HepG2 (cell line): ENCODE results near the gene CBX2. TPM values are rescaled to one million over a fixed set of nuclear protein-coding genes. Genes with fewer than 3 reads are reported as not detected.

Experiments
- AGO2 ChIP-seq: fragments of 200-400 bp; formaldehyde crosslinking; optimal IDR thresholded peaks from 2 replicates; pipeline ENCODE3; 2017; ENCODE audit warnings: mild to moderate bottlenecking, low read depth, low read length, moderate library complexity
- BORCS8-MEF2B ChIP-seq: sonication (generic); formaldehyde crosslinking; IDR thresholded peaks from 2 replicates; pipeline ENCODE4 v1.8.0; 2022; ENCODE audit warnings: mild to moderate bottlenecking, missing genetic modification reagents
- CHCHD3 ChIP-seq: sonication (generic); formaldehyde crosslinking; IDR thresholded peaks from 2 replicates; pipeline ENCODE4 v1.8.0; 2022; ENCODE audit warnings: mild to moderate bottlenecking, missing genetic modification reagents, moderate library complexity
- CREBL2 ChIP-seq: sonication (generic); formaldehyde crosslinking; IDR thresholded peaks from 2 replicates; pipeline ENCODE4 v1.8.1; 2023; ENCODE audit warnings: missing genetic modification reagents, mild to moderate bottlenecking, borderline replicate concordance
- ETS1 ChIP-seq: sonication (generic); formaldehyde crosslinking; IDR thresholded peaks from 2 replicates; pipeline ENCODE4 v1.4.0; 2020; ENCODE audit warnings: missing genetic modification reagents
- FIP1L1 ChIP-seq: fragments of 200-400 bp; formaldehyde crosslinking; IDR thresholded peaks from 2 replicates; pipeline ENCODE4 v1.6.1; 2018; ENCODE audit warnings: low read depth, mild to moderate bottlenecking, low read length, moderate library complexity, borderline replicate concordance; ENCODE audit not compliant: insufficient read depth
- FOSL1 ChIP-seq: sonication (generic); formaldehyde crosslinking; IDR thresholded peaks from 2 replicates; pipeline ENCODE4 v1.9.0; 2021; ENCODE audit warnings: missing genetic modification reagents, borderline replicate concordance
- GPBP1L1 ChIP-seq: sonication (generic); formaldehyde crosslinking; IDR thresholded peaks from 2 replicates; pipeline ENCODE4 v1.5.0; 2020; ENCODE audit warnings: mild to moderate bottlenecking, missing genetic modification reagents
- HMG20A ChIP-seq: IDR thresholded peaks from 2 replicates; pipeline ENCODE4 v1.6.1; 2016; ENCODE audit warnings: borderline replicate concordance
- JUNB ChIP-seq: sonication (generic); formaldehyde crosslinking; IDR thresholded peaks from 2 replicates; pipeline ENCODE4 v1.8.0; 2022; ENCODE audit warnings: missing genetic modification reagents, mild to moderate bottlenecking, borderline replicate concordance
- MLLT10 ChIP-seq: sonication (generic); formaldehyde crosslinking; IDR thresholded peaks from 2 replicates; pipeline ENCODE4 v1.4.0; 2020; ENCODE audit warnings: missing genetic modification reagents
- NPAS2 ChIP-seq: sonication (generic); formaldehyde crosslinking; IDR thresholded peaks from 2 replicates; pipeline ENCODE4 v1.8.0; 2022; ENCODE audit warnings: mild to moderate bottlenecking, missing genetic modification reagents, borderline replicate concordance
- NR2F1 ChIP-seq, 2 experiments: fragments of 450-650 bp in 1 of 2; formaldehyde crosslinking in 1 of 2; IDR thresholded peaks; 2 replicates each; pipeline versions ENCODE4 v1.5.0 to v1.6.1; 2016 to 2020; ENCODE audit warnings: mild to moderate bottlenecking in 1 of 2, missing compliant biosample characterization in 1 of 2, missing genetic modification reagents in 1 of 2, moderate library complexity in 1 of 2
- ONECUT2 ChIP-seq: sonication (generic); formaldehyde crosslinking; IDR thresholded peaks from 2 replicates; pipeline ENCODE4 v1.4.0; 2020; ENCODE audit warnings: missing genetic modification reagents
- REXO4 ChIP-seq: sonication (generic); formaldehyde crosslinking; IDR thresholded peaks from 2 replicates; pipeline ENCODE4 v1.8.0; 2022; ENCODE audit warnings: missing genetic modification reagents, mild to moderate bottlenecking, borderline replicate concordance
- RNF219 ChIP-seq: sonication (generic); formaldehyde crosslinking; IDR thresholded peaks from 2 replicates; pipeline ENCODE4 v1.5.0; 2020; ENCODE audit warnings: mild to moderate bottlenecking, missing genetic modification reagents
- RORA ChIP-seq: sonication (generic); formaldehyde crosslinking; IDR thresholded peaks from 2 replicates; pipeline ENCODE4 v1.5.0; 2020; ENCODE audit warnings: mild to moderate bottlenecking, missing genetic modification reagents, moderate library complexity
- SOX5 ChIP-seq: IDR thresholded peaks from 2 replicates; pipeline ENCODE4 v1.6.1; 2016; ENCODE audit warnings: borderline replicate concordance
- SP140L ChIP-seq: sonication (generic); formaldehyde crosslinking; IDR thresholded peaks from 2 replicates; pipeline ENCODE4 v1.4.0; 2020; ENCODE audit warnings: missing genetic modification reagents, borderline replicate concordance
- SP4 ChIP-seq: sonication (generic); formaldehyde crosslinking; IDR thresholded peaks from 2 replicates; pipeline ENCODE4 v1.8.1; 2023; ENCODE audit warnings: mild to moderate bottlenecking, missing genetic modification reagents
- ZNF207 ChIP-seq: fragments of 450-650 bp; IDR thresholded peaks from 2 replicates; pipeline ENCODE4 v1.6.1; 2016; ENCODE audit warnings: antibody characterized with exemption, borderline replicate concordance
- ZNF264 ChIP-seq: sonication (generic); formaldehyde crosslinking; IDR thresholded peaks from 2 replicates; pipeline ENCODE4 v1.4.0; 2020; ENCODE audit warnings: missing genetic modification reagents
- ZNF878 ChIP-seq: sonication (generic); formaldehyde crosslinking; IDR thresholded peaks from 2 replicates; pipeline ENCODE4 v1.8.1; 2023; ENCODE audit warnings: mild to moderate bottlenecking, missing genetic modification reagents, moderate library complexity
- ZNF891 ChIP-seq: sonication (generic); formaldehyde crosslinking; IDR thresholded peaks from 2 replicates; pipeline ENCODE4 v1.5.0; 2020; ENCODE audit warnings: mild to moderate bottlenecking, missing genetic modification reagents
- ZSCAN30 ChIP-seq: sonication (generic); formaldehyde crosslinking; IDR thresholded peaks from 2 replicates; pipeline ENCODE4 v1.5.0; 2020; ENCODE audit warnings: mild to moderate bottlenecking, missing genetic modification reagents
- polyA plus RNA-seq, 8 experiments: library from polyadenylated mRNA; depleted of rRNA in 3 of 8; stranded (reverse) in 7 of 8; unstranded in 1 of 8; fragments of >200 nt; fragmentation: Illumina TruSeq in 4 of 8; extraction: Trizol in 4 of 8; gene quantifications; 2 replicates each; pipeline versions ENCODE4 v1.2.1 to v1.2.3, GENCODE V29; 2011 to 2016; ENCODE audit warnings: low read depth in 4 of 8, missing spikeins in 1 of 8, mixed read lengths in 1 of 8; ENCODE audit not compliant: insufficient read depth in 1 of 8
- total RNA-seq, 5 experiments: library from RNA; depleted of rRNA; stranded (reverse); fragments of >200 nt; fragmentation: Illumina TruSeq; extraction: Trizol; gene quantifications; 2 replicates each; pipeline ENCODE4 v1.2.3, GENCODE V29; 2016; ENCODE audit warnings: low read depth in 1 of 5

The CBX2 gene
- total and polyA plus RNA-seq, 2 of the 13 experiments (the other 11 are each of a cell fraction or from before 2014, with no cell fraction given) = 14.5 to 31.1 TPM

- TF ChIP-seq RNF219 (CRISPR knock-in tag) = no peak
- TF ChIP-seq RORA (CRISPR knock-in tag) = no peak
- TF ChIP-seq CHCHD3 (CRISPR knock-in tag) = no peak
- no peak for TF ChIP-seq FOSL1 (CRISPR knock-in tag)
- no peak for TF ChIP-seq AGO2
- TF ChIP-seq SP4 (CRISPR knock-in tag) = peak; percentile 82; the same call in 1 of the 2 replicates
- no peak for TF ChIP-seq ZNF207
- TF ChIP-seq HMG20A (CRISPR knock-in tag) = peak; percentile 31; the same call in 1 of the 2 replicates
- TF ChIP-seq REXO4 (CRISPR knock-in tag) = no peak
- TF ChIP-seq NR2F1 (CRISPR knock-in tag; IDR thresholded peaks at IDR 0.05) = no peak
- TF ChIP-seq NPAS2 (CRISPR knock-in tag) = no peak
- no peak for TF ChIP-seq MLLT10 (CRISPR knock-in tag)
- no peak; the same call in 1 of the 2 replicates for TF ChIP-seq FIP1L1
- no peak; the same call in 1 of the 2 replicates for TF ChIP-seq SP140L
- no peak for TF ChIP-seq ONECUT2 (CRISPR knock-in tag)
- TF ChIP-seq ZNF891 = peak; percentile 71; the same call in 1 of the 2 replicates
- peak; percentile 50; the same call in 1 of the 2 replicates for TF ChIP-seq SOX5 (CRISPR knock-in tag)
- peak; percentile 67 for TF ChIP-seq BORCS8-MEF2B (CRISPR knock-in tag)
- TF ChIP-seq ZSCAN30 = no peak
- TF ChIP-seq ETS1 (CRISPR knock-in tag) = no peak
- TF ChIP-seq CREBL2 (CRISPR knock-in tag) = no peak
- no peak for TF ChIP-seq JUNB (CRISPR knock-in tag)
- no peak for TF ChIP-seq ZNF878 (CRISPR knock-in tag)
- TF ChIP-seq GPBP1L1 (CRISPR knock-in tag) = no peak
- peak; percentile 29; the same call in 1 of the 2 replicates for TF ChIP-seq ZNF264 (CRISPR knock-in tag)
Measured at GRCh38 chr17:79811011-79811867, 33.3 kb downstream of the CBX2 start (continued).
